GM12865 (cell line): ENCODE results near the gene PPP6R3.

ENCODE experiments used
- DNase-seq: peaks from one replicate; pipeline ENCODE4 v3.0.0; 2010; ENCODE audit warnings: low read depth
- H3K4me3 ChIP-seq: 2 replicates; pipeline ENCODE4 v1.5.1; 2011; ENCODE audit warnings: mild to moderate bottlenecking, low read depth, low read length, control low read depth
- TF ChIP-seq, protein P1 (sequence below): IDR thresholded peaks from 2 replicates; pipeline ENCODE4 v1.5.1; 2011; ENCODE audit warnings: low read length, control low read depth, low read depth, inconsistent platforms; ENCODE audit not compliant: insufficient read depth; ENCODE audit errors: missing control alignments

PPP6R3 gene

GRCh38 chr11:68517121-68517741, 56.7 kb downstream of the PPP6R3 start:
- H3K4me3 ChIP-seq = no peak overlapping the region
- no peak for DNase-seq
- TF ChIP-seq, protein P1, sequence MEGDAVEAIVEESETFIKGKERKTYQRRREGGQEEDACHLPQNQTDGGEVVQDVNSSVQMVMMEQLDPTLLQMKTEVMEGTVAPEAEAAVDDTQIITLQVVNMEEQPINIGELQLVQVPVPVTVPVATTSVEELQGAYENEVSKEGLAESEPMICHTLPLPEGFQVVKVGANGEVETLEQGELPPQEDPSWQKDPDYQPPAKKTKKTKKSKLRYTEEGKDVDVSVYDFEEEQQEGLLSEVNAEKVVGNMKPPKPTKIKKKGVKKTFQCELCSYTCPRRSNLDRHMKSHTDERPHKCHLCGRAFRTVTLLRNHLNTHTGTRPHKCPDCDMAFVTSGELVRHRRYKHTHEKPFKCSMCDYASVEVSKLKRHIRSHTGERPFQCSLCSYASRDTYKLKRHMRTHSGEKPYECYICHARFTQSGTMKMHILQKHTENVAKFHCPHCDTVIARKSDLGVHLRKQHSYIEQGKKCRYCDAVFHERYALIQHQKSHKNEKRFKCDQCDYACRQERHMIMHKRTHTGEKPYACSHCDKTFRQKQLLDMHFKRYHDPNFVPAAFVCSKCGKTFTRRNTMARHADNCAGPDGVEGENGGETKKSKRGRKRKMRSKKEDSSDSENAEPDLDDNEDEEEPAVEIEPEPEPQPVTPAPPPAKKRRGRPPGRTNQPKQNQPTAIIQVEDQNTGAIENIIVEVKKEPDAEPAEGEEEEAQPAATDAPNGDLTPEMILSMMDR = no peak

DNA sequence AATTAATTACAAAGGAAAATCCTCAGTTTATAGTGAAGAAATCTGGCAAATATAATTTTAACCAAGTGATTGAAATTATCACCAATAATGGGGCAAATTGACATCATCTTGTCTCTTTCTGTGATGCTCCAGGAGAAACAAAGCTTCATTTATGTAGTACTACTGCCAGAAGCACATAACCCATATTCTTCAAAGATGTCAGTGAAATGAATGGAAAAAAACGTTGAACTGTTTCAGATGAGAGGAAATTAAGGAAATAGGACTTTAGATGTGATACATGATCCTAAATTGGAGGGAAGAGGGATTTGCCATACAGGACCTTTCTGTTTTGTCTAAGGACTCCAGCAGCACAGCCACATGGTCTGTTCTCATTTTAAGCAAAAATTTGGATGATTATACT, 57.6 kb downstream of the PPP6R3 start:
- TF ChIP-seq, protein P1 = no peak
- no peak for DNase-seq

DNA sequence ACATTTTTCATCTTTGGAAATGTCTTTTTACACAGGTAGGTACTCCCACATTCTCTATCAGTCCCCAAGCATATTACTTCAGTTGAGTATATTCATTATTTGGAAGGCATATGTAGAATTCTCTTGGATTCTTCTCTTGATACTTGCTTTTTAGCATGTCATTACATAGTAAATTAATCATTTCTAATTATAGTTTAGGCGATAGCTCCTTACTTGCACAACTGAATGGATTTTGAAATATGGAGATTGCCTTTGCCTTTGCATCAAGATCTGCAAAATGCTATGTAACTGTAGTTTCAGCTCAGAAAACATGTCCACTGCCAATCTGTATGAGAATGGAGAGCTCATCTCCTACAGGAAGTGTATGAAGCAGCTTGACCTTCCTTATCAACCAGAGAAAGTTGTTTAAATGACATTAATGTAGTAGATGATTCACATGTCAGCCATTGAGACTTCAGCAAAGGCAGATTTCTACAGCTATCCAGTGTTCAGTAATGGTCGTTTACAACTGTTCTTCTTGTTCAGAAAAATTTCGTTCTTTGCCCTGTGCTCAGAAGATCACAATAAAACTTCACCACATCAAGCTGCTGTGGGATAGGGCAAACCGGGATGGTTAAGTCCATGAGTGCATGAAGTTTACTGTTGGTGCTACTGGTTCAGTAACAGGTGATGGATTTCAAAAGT, 61.6 kb downstream of the PPP6R3 start:
- no peak for DNase-seq
- H3K4me3 ChIP-seq = no peak overlapping the region
- TF ChIP-seq, protein P1 = no peak

More for the DNA sequence above, 57.6 kb downstream of the PPP6R3 start:
- no peak overlapping the region for H3K4me3 ChIP-seq

DNA sequence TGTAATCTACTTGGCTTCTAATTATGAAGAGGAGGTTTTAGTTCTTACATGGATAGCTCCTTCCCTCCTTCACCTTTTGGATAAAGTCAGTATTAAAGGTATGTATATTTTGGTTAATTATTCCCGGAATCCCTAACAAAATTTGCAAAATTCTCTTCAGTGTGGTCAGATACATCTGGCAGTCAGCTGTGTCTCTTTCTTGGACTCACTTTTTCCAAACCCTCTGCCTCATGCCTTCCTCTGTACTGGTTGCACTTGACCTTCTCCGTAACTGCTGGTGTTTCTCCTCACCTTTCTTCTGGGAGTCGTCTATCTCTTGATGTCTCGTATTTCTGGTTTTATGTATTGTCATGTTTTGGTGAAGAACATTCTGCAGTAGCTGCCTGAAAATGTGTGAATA, 62.5 kb downstream of the PPP6R3 start:
- TF ChIP-seq, protein P1 = no peak
- DNase-seq = no peak
- no peak overlapping the region for H3K4me3 ChIP-seq

DNA sequence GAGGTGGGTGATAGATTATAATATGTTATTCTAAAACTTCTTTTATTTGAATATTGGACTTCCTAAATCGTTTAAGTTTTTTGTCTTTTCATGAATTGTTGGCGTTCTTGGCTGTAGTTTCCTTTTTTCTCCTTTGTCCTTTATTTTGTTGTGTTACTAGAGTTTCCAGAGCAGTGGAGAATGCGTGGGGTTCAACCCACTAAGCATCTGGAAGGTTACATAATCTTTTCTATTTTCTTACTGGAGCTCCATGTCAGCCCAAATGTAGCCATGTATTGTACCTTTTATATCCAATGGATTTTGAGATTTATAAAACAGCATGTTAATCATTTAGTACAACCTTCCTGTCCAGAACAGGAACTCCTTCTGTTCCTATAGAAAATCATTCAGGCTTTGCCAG, 63.2 kb downstream of the PPP6R3 start:
- DNase-seq = no peak
- TF ChIP-seq, protein P1 = no peak

GRCh38 chr11:68524213-68524612, 63.7 kb downstream of the PPP6R3 start:
- no peak for DNase-seq
- H3K4me3 ChIP-seq = no peak overlapping the region

More for the DNA sequence above, 63.2 kb downstream of the PPP6R3 start:
- no peak overlapping the region for H3K4me3 ChIP-seq

More at GRCh38 chr11:68524213-68524612, 63.7 kb downstream of the PPP6R3 start:
- TF ChIP-seq, protein P1 = no peak
